SK-N-SH treated with all-trans-retinoic acid at 6 μM for 48 hours (cell line): ENCODE results near the gene ANGPTL5.
A peak's percentile ranks its signal among the peaks of the same experiment; 100 is the strongest.

ENCODE experiments used
- ATAC-seq: fragments of 200-7000 bp; cut with Tn5 transposase; 3 replicates; pipeline ENCODE4 v1.9.1; 2020; ENCODE audit warnings: mild to moderate bottlenecking, moderate library complexity
- ARNTL ChIP-seq: fragments of 450-650 bp; formaldehyde crosslinking; IDR thresholded peaks from 2 replicates; pipeline ENCODE4 v1.5.0; 2020; ENCODE audit warnings: low read depth, mild to moderate bottlenecking, moderate library complexity, borderline replicate concordance
- BACH2 ChIP-seq: fragments of 250-450 bp; sonication (Bioruptor Pico); IDR thresholded peaks from 2 replicates; pipeline ENCODE4 v1.9.0; 2021; ENCODE audit warnings: mild to moderate bottlenecking, borderline replicate concordance
- CSDC2 ChIP-seq: fragments of 250-450 bp; sonication (Bioruptor Pico); IDR thresholded peaks from 2 replicates; pipeline ENCODE4 v1.5.0; 2020; ENCODE audit warnings: mild to moderate bottlenecking, moderate library complexity
- ESRRG ChIP-seq: fragments of 250-450 bp; sonication (Bioruptor Pico); IDR thresholded peaks from 2 replicates; pipeline ENCODE4 v1.6.1; 2021; ENCODE audit warnings: mild to moderate bottlenecking
- GLIS3 ChIP-seq: fragments of 250-450 bp; sonication (Bioruptor Pico); IDR thresholded peaks from 2 replicates; pipeline ENCODE4 v1.5.0; 2020; ENCODE audit warnings: mild to moderate bottlenecking, moderate library complexity
- ISL1 ChIP-seq: fragments of 250-450 bp; sonication (Bioruptor Pico); IDR thresholded peaks from 2 replicates; pipeline ENCODE4 v2.1.2; 2022; ENCODE audit warnings: mild to moderate bottlenecking, moderate library complexity
- OSR1 ChIP-seq: fragments of 250-450 bp; sonication (Bioruptor Pico); IDR thresholded peaks from 2 replicates; pipeline ENCODE4 v1.8.0; 2022; ENCODE audit warnings: moderate library complexity, mild to moderate bottlenecking, inconsistent platforms
- POU6F1 ChIP-seq: fragments of 250-450 bp; sonication (Bioruptor Pico); IDR thresholded peaks from 2 replicates; pipeline ENCODE4 v1.8.0; 2021; ENCODE audit warnings: low read depth, mild to moderate bottlenecking, moderate library complexity, borderline replicate concordance
- RARB ChIP-seq: fragments of 250-450 bp; sonication (Bioruptor Pico); IDR thresholded peaks from 2 replicates; pipeline ENCODE4 v1.8.0; 2021; ENCODE audit warnings: mild to moderate bottlenecking, moderate library complexity
- SNAI2 ChIP-seq: fragments of 250-450 bp; sonication (Bioruptor Pico); IDR thresholded peaks from 2 replicates; pipeline ENCODE4 v1.5.0; 2020; ENCODE audit warnings: mild to moderate bottlenecking, moderate library complexity
- TCF4 ChIP-seq: fragments of 250-450 bp; sonication (Bioruptor Pico); IDR thresholded peaks from 2 replicates; pipeline ENCODE4 v1.8.0; 2021; ENCODE audit warnings: mild to moderate bottlenecking, moderate library complexity, borderline replicate concordance
- TOX ChIP-seq: fragments of 250-450 bp; sonication (Bioruptor Pico); IDR thresholded peaks from 2 replicates; pipeline ENCODE4 v1.8.0; 2021; ENCODE audit warnings: mild to moderate bottlenecking, moderate library complexity, borderline replicate concordance
- ZFP3 ChIP-seq: fragments of 250-450 bp; sonication (Bioruptor Pico); IDR thresholded peaks from 2 replicates; pipeline ENCODE4 v1.5.0; 2020; ENCODE audit warnings: mild to moderate bottlenecking, moderate library complexity
- ZFP30 ChIP-seq: fragments of 450-650 bp; formaldehyde crosslinking; IDR thresholded peaks from 2 replicates; pipeline ENCODE4 v1.5.0; 2022; ENCODE audit warnings: mild to moderate bottlenecking, moderate library complexity
- ZNF565 ChIP-seq: fragments of 450-650 bp; formaldehyde crosslinking; conservative IDR thresholded peaks from 2 replicates; pipeline ENCODE4 v1.5.0; 2020; ENCODE audit warnings: low read depth, mild to moderate bottlenecking, moderate library complexity
- ZNF70 ChIP-seq: fragments of 450-650 bp; formaldehyde crosslinking; IDR thresholded peaks from 2 replicates; pipeline ENCODE4 v1.5.0; 2020; ENCODE audit warnings: mild to moderate bottlenecking, moderate library complexity
- ZNF8 ChIP-seq: fragments of 450-650 bp; formaldehyde crosslinking; IDR thresholded peaks from 2 replicates; pipeline ENCODE4 v1.5.0; 2020; ENCODE audit warnings: mild to moderate bottlenecking, moderate library complexity
- TF ChIP-seq, protein P1 (sequence below): fragments of 250-450 bp; sonication (Bioruptor Pico); IDR thresholded peaks from 2 replicates; pipeline ENCODE4 v1.8.0; 2020; ENCODE audit warnings: mild to moderate bottlenecking, moderate library complexity, borderline replicate concordance
- TF ChIP-seq, protein P2 (sequence below): fragments of 250-450 bp; sonication (Bioruptor Pico); IDR thresholded peaks from 2 replicates; pipeline ENCODE4 v1.5.0; 2020; ENCODE audit warnings: mild to moderate bottlenecking, moderate library complexity
- TF ChIP-seq, protein P3 (sequence below): fragments of 250-450 bp; sonication (Bioruptor Pico); IDR thresholded peaks from 2 replicates; pipeline ENCODE4 v1.5.1; 2021; ENCODE audit warnings: mild to moderate bottlenecking, moderate library complexity

Gene ANGPTL5

DNA sequence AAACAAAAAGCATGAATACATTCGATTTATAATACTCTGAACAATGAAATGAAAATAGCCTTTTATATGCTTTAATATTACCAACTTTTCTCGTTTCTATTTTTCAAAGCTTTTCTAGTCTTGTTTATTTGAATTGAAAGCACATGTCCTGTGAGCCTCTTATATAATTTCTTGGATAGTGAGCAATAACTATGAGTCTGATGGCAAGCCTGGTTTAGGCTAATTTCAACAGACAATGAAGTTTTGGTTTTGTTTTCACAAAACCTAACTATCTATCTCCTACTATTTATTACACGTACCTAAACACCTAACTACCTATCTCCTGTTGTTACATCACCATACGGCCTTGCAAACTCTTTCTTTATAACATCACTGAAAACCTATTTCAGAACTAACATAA lies 30.7 kb downstream of the ANGPTL5 start:
- no peak for ATAC-seq
- TF ChIP-seq ZFP30 (no peak), CSDC2 (CRISPR knock-in tag) (no peak)
- TF ChIP-seq, all 23 proteins: peak for 0

GRCh38 chr11:101881586-101881985 lies 34.7 kb downstream of the ANGPTL5 start:
- no peak for ATAC-seq
- TF ChIP-seq, protein P1, sequence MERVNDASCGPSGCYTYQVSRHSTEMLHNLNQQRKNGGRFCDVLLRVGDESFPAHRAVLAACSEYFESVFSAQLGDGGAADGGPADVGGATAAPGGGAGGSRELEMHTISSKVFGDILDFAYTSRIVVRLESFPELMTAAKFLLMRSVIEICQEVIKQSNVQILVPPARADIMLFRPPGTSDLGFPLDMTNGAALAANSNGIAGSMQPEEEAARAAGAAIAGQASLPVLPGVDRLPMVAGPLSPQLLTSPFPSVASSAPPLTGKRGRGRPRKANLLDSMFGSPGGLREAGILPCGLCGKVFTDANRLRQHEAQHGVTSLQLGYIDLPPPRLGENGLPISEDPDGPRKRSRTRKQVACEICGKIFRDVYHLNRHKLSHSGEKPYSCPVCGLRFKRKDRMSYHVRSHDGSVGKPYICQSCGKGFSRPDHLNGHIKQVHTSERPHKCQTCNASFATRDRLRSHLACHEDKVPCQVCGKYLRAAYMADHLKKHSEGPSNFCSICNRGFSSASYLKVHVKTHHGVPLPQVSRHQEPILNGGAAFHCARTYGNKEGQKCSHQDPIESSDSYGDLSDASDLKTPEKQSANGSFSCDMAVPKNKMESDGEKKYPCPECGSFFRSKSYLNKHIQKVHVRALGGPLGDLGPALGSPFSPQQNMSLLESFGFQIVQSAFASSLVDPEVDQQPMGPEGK: no peak
- TF ChIP-seq ZFP30 (no peak), ARNTL (CRISPR knock-in tag) (no peak), ESRRG (CRISPR knock-in tag) (no peak), ISL1 (CRISPR knock-in tag) (no peak), ZNF565 (CRISPR knock-in tag) (no peak), BACH2 (no peak), SNAI2 (CRISPR knock-in tag) (no peak), POU6F1 (CRISPR knock-in tag) (no peak), CSDC2 (CRISPR knock-in tag) (no peak), GLIS3 (no peak)
- TF ChIP-seq, protein P2, sequence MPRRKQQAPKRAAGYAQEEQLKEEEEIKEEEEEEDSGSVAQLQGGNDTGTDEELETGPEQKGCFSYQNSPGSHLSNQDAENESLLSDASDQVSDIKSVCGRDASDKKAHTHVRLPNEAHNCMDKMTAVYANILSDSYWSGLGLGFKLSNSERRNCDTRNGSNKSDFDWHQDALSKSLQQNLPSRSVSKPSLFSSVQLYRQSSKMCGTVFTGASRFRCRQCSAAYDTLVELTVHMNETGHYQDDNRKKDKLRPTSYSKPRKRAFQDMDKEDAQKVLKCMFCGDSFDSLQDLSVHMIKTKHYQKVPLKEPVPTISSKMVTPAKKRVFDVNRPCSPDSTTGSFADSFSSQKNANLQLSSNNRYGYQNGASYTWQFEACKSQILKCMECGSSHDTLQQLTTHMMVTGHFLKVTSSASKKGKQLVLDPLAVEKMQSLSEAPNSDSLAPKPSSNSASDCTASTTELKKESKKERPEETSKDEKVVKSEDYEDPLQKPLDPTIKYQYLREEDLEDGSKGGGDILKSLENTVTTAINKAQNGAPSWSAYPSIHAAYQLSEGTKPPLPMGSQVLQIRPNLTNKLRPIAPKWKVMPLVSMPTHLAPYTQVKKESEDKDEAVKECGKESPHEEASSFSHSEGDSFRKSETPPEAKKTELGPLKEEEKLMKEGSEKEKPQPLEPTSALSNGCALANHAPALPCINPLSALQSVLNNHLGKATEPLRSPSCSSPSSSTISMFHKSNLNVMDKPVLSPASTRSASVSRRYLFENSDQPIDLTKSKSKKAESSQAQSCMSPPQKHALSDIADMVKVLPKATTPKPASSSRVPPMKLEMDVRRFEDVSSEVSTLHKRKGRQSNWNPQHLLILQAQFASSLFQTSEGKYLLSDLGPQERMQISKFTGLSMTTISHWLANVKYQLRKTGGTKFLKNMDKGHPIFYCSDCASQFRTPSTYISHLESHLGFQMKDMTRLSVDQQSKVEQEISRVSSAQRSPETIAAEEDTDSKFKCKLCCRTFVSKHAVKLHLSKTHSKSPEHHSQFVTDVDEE (CRISPR knock-in tag): no peak

DNA sequence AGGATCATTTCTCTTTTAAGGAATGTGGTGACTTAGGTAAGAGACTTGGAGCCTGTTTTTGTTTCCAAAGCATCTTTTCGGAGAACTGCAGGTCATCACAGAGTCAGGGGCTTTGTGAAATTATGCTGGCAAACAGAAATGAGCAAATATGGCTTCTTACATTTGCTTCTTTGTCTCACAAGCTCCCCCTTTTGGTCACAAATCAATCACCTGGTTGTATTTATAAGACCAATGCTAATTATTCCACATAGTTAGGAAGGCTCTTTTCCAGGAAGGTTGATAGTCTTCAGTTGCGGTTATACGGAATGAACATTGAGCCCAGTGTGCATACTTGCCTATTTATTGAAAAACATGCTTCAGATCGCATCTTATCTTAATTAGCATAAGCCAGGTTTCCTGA lies 36.1 kb downstream of the ANGPTL5 start:
- TF ChIP-seq ZNF565 (CRISPR knock-in tag) (no peak), ESRRG (CRISPR knock-in tag) (no peak), BACH2 (no peak), ARNTL (CRISPR knock-in tag) (no peak), POU6F1 (CRISPR knock-in tag) (no peak), GLIS3 (no peak), ZNF70 (CRISPR knock-in tag) (no peak)
- TF ChIP-seq, protein P2 (CRISPR knock-in tag): no peak
- ATAC-seq: peak; percentile 82

DNA sequence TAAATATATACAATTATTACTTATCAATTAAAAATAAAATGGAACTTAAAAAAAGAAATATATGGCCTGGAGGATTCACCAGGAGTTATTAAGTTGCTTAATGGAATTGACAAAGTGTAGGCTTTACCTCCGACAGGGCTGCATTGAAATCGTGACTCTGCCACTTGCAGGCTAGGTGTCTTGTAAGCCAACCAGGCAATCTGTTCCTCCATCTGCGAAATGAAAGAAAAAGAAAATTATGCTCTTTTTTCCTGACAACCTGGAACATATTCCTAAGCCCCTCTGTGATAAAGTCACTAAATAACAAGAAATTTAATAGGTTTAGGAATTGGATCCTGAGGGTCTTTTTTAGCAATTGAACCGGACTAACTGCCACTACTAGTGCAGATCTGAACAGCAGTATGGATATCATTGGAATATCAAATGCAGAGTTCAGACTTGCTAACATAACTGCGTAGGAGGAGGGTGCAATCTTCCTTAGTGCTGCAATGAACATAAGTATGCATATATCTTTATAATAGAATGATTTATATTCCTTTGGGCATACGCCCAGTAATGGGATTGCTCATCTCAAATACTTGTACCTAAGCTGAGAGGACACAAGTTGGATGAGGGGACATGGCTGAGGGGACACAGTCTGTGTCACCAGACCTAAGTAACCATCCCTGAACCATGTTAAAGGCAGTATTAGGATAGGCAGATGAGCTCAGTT lies 44.0 kb downstream of the ANGPTL5 start:
- peak; percentile 73 for ATAC-seq
- TF ChIP-seq SNAI2 (CRISPR knock-in tag): no peak
- TF ChIP-seq ISL1 (CRISPR knock-in tag): no peak
- no peak for TF ChIP-seq ESRRG (CRISPR knock-in tag)
- TF ChIP-seq, protein P3, sequence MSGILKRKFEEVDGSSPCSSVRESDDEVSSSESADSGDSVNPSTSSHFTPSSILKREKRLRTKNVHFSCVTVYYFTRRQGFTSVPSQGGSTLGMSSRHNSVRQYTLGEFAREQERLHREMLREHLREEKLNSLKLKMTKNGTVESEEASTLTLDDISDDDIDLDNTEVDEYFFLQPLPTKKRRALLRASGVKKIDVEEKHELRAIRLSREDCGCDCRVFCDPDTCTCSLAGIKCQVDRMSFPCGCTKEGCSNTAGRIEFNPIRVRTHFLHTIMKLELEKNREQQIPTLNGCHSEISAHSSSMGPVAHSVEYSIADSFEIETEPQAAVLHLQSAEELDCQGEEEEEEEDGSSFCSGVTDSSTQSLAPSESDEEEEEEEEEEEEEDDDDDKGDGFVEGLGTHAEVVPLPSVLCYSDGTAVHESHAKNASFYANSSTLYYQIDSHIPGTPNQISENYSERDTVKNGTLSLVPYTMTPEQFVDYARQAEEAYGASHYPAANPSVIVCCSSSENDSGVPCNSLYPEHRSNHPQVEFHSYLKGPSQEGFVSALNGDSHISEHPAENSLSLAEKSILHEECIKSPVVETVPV (CRISPR knock-in tag): no peak
- no peak for TF ChIP-seq ZFP30
- no peak for TF ChIP-seq BACH2
- no peak for TF ChIP-seq GLIS3
- no peak for TF ChIP-seq OSR1 (CRISPR knock-in tag)
- TF ChIP-seq TCF4 (CRISPR knock-in tag): no peak
- TF ChIP-seq POU6F1 (CRISPR knock-in tag): no peak
- TF ChIP-seq ZFP3 (CRISPR knock-in tag): no peak
- TF ChIP-seq RARB (CRISPR knock-in tag): no peak
- no peak for TF ChIP-seq TOX (CRISPR knock-in tag)
- TF ChIP-seq ZNF70 (CRISPR knock-in tag): no peak
- TF ChIP-seq ZNF8 (CRISPR knock-in tag): no peak
